Measurements from ENCODE around the gene TLK2.

The TLK2 gene

GRCh38 chr17:62653826-62654761, 175.5 kb downstream of the TLK2 start:
- DNase-seq (ENCODE audit: low read depth in 2 of 2) = no peak

GRCh38 chr17:62655656-62656055, 177.0 kb downstream of the TLK2 start:
- no peak for DNase-seq (ENCODE audit: low read depth in 2 of 2)

GRCh38 chr17:62656446-62656845, 177.8 kb downstream of the TLK2 start:
- no peak for DNase-seq (ENCODE audit: low read depth in 2 of 2)

GRCh38 chr17:62657145-62657665, 178.6 kb downstream of the TLK2 start:
- no peak for DNase-seq (ENCODE audit: low read depth in 2 of 2)

GRCh38 chr17:62657690-62658089, 179.1 kb downstream of the TLK2 start:
- DNase-seq (ENCODE audit: low read depth in 2 of 2) = no peak

GRCh38 chr17:62658136-62658920, 179.7 kb downstream of the TLK2 start:
- no peak for DNase-seq (ENCODE audit: low read depth in 2 of 2)

- DNase-seq (ENCODE audit: low read depth in 2 of 2) = no peak
Measured at GRCh38 chr17:62660629-62661118, 182.0 kb downstream of the TLK2 start.

- DNase-seq (ENCODE audit: low read depth in 2 of 2) = no peak
Measured at GRCh38 chr17:62661337-62661736, 182.7 kb downstream of the TLK2 start.

GRCh38 chr17:62662855-62663254, 184.2 kb downstream of the TLK2 start:
- DNase-seq (ENCODE audit: low read depth in 2 of 2) = no peak

Data from activated CD4-positive, alpha-beta T cell treated with anti-CD3 and anti-CD28 coated beads for 24 hours (primary cell).